Bronchial epithelial cell (primary cell): ENCODE measurements around the gene SAMD13. TPM values are rescaled to one million over a fixed set of nuclear protein-coding genes. Genes with fewer than 3 reads are reported as not detected.

Experiments used
- DNase-seq: peaks from one replicate; pipeline ENCODE4 v3.0.0-alpha.2; 2010; ENCODE audit warnings: low read depth
- FAIRE-seq: peaks from 2 replicates; lab custom pipeline; 2011; peaks lifted over from hg19 to GRCh38; lab: Jason Lieb, UNC
- H3K27me3 ChIP-seq: 2 replicates; pipeline ENCODE4 v1.5.1; 2011; ENCODE audit warnings: low read length; ENCODE audit not compliant: control insufficient read depth, insufficient read depth
- H3K36me3 ChIP-seq: 2 replicates; pipeline ENCODE4 v1.5.1; 2011; ENCODE audit warnings: low read length; ENCODE audit not compliant: control insufficient read depth, insufficient read depth
- H3K4me3 ChIP-seq: 2 replicates; pipeline ENCODE4 v1.5.1; 2011; ENCODE audit warnings: mild to moderate bottlenecking, low read depth, low read length, control low read depth
- CTCF ChIP-seq: IDR thresholded peaks from 2 replicates; pipeline ENCODE4 v1.5.1; 2011; ENCODE audit warnings: mild to moderate bottlenecking, moderate library complexity, low read length, control low read depth, inconsistent platforms; ENCODE audit not compliant: insufficient read depth, severe bottlenecking
- total RNA-seq: library from RNA; depleted of rRNA; stranded (reverse); fragments of >200 nt; gene quantifications from 2 replicates; pipeline ENCODE4 v1.2.1, GENCODE V29; 2014

The SAMD13 gene
- total RNA-seq, 1 donor from 2014 or later: 0.26 TPM

GRCh38 chr1:84266748-84267147 is 34.8 kb upstream of the SAMD13 start:
- DNase-seq (no peak), FAIRE-seq (no peak)
- H3K27me3 ChIP-seq: no peaks in the 10 kb centered on the region
- no peak for TF ChIP-seq CTCF
- H3K4me3 ChIP-seq: no peak overlapping the region
- H3K36me3 ChIP-seq: no peaks in the 10 kb centered on the region

- no peak for TF ChIP-seq CTCF
- FAIRE-seq: no peak
These were observed 34.0 kb upstream of the SAMD13 start for GRCh38 chr1:84267476-84267875.

GRCh38 chr1:84268346-84268745 is 33.2 kb upstream of the SAMD13 start:
- no peak overlapping the region for H3K4me3 ChIP-seq
- FAIRE-seq: no peak
- no peak for TF ChIP-seq CTCF
- H3K36me3 ChIP-seq: no peaks in the 10 kb centered on the region
- DNase-seq: peak; percentile 48
- no peaks in the 10 kb centered on the region for H3K27me3 ChIP-seq

More at GRCh38 chr1:84267476-84267875, 34.0 kb upstream of the SAMD13 start:
- no peak for DNase-seq
- Histone ChIP-seq H3K27me3 (no peaks in the 10 kb centered on the region), H3K4me3 (no peak overlapping the region), H3K36me3 (no peaks in the 10 kb centered on the region)

- DNase-seq (no peak), FAIRE-seq (no peak)
- no peaks in the 10 kb centered on the region for H3K27me3 ChIP-seq
- no peak overlapping the region for H3K4me3 ChIP-seq
- H3K36me3 ChIP-seq: no peaks in the 10 kb centered on the region
- TF ChIP-seq CTCF: no peak
These were observed 32.2 kb upstream of the SAMD13 start for GRCh38 chr1:84269306-84269705.

- Histone ChIP-seq H3K4me3 (no peak overlapping the region), H3K36me3 (no peaks in the 10 kb centered on the region), H3K27me3 (no peaks in the 10 kb centered on the region)
- no peak for TF ChIP-seq CTCF
- peak; percentile 36 for FAIRE-seq
- DNase-seq: no peak
These were observed 29.9 kb upstream of the SAMD13 start for GRCh38 chr1:84271441-84272151.

GRCh38 chr1:84272401-84272800 is 29.1 kb upstream of the SAMD13 start:
- no peak for FAIRE-seq
- Histone ChIP-seq H3K27me3 (no peaks in the 10 kb centered on the region), H3K4me3 (no peak overlapping the region), H3K36me3 (no peaks in the 10 kb centered on the region)
- no peak for TF ChIP-seq CTCF
- DNase-seq: peak; percentile 28
